OCI-LY3 (cell line): ENCODE data around the gene GRK1.

Experiments used
- H2AFZ ChIP-seq: fragments of 200-600, 300-600 bp; shearing (Covaris generic); 2 replicates; pipeline ENCODE4 v1.6.0; 2014; ENCODE audit warnings: antibody characterized with exemption, low read depth, low read length
- H3K27ac ChIP-seq: fragments of 200-600, 300-600 bp; sonication (generic); 2 replicates; pipeline ENCODE4 v1.5.1; 2014; ENCODE audit warnings: mild to moderate bottlenecking, low read length, moderate library complexity, mixed read lengths
- H3K27me3 ChIP-seq: fragments of 200-600, 300-600 bp; sonication (generic); 2 replicates; pipeline ENCODE4 v1.6.1; 2014; ENCODE audit warnings: low read depth, low read length, mixed read lengths
- H3K36me3 ChIP-seq: fragments of 200-600, 300-600 bp; sonication (generic); replicated peaks from 2 replicates; pipeline ENCODE3; 2014; ENCODE audit warnings: low read depth, low read length, mixed read lengths
- H3K4me1 ChIP-seq: fragments of 300-600, 200-600 bp; sonication (generic); 2 replicates; pipeline ENCODE4 v1.6.1; 2014; ENCODE audit warnings: low read length, mixed read lengths
- H3K4me2 ChIP-seq: fragments of 200-600, 300-600 bp; sonication (generic); 2 replicates; pipeline ENCODE4 v1.6.1; 2014; ENCODE audit warnings: low read length, mixed read lengths
- H3K4me3 ChIP-seq: fragments of 300-600, 200-600 bp; sonication (generic); 2 replicates; pipeline ENCODE4 v1.5.1; 2014; ENCODE audit warnings: antibody characterized with exemption, mild to moderate bottlenecking, low read length, moderate library complexity
- H3K79me2 ChIP-seq: fragments of 300-600, 200-600 bp; shearing (Covaris generic); 2 replicates; pipeline ENCODE4 v1.6.1; 2014; ENCODE audit warnings: mild to moderate bottlenecking, low read length, mixed read lengths
- H3K9ac ChIP-seq: fragments of 300-600, 200-600 bp; shearing (Covaris generic); 2 replicates; pipeline ENCODE4 v1.6.0; 2014; ENCODE audit warnings: mild to moderate bottlenecking, low read length, moderate library complexity
- H3K9me3 ChIP-seq: fragments of 200-600, 300-600 bp; shearing (Covaris generic); 2 replicates; pipeline ENCODE4 v1.6.1; 2014; ENCODE audit warnings: low read length, mixed read lengths; ENCODE audit not compliant: insufficient read depth
- H4K20me1 ChIP-seq: fragments of 200-600, 300-600 bp; sonication (generic); 2 replicates; pipeline ENCODE4 v1.6.1; 2016; ENCODE audit warnings: low read length, mixed read lengths; ENCODE audit not compliant: insufficient read depth
- EZH2phosphoT487 ChIP-seq: fragments of 200-600 bp; shearing (Covaris generic); IDR thresholded peaks from 2 replicates; pipeline ENCODE4 v1.6.1; 2018; ENCODE audit warnings: antibody characterized with exemption, mixed run types, low read depth
- TF ChIP-seq, protein P1 (sequence below): fragments of 200-600, 300-600 bp; sonication (generic); IDR thresholded peaks from 2 replicates; pipeline ENCODE4 v1.5.1; 2014; ENCODE audit warnings: antibody characterized with exemption, low read length, low read depth

The GRK1 gene

GRCh38 chr13:113669755-113670341, 2.8 kb downstream of the GRK1 start:
- H3K4me2 ChIP-seq = no peak overlapping the region
- H2AFZ ChIP-seq = no peak overlapping the region
- H4K20me1 ChIP-seq = no peaks in the 10 kb centered on the region
- no peaks in the 10 kb centered on the region for H3K36me3 ChIP-seq
- no peaks in the 10 kb centered on the region for H3K79me2 ChIP-seq
- H3K4me1 ChIP-seq = no peaks in the 10 kb centered on the region
- no peak overlapping the region for H3K4me3 ChIP-seq
- TF ChIP-seq, protein P1, sequence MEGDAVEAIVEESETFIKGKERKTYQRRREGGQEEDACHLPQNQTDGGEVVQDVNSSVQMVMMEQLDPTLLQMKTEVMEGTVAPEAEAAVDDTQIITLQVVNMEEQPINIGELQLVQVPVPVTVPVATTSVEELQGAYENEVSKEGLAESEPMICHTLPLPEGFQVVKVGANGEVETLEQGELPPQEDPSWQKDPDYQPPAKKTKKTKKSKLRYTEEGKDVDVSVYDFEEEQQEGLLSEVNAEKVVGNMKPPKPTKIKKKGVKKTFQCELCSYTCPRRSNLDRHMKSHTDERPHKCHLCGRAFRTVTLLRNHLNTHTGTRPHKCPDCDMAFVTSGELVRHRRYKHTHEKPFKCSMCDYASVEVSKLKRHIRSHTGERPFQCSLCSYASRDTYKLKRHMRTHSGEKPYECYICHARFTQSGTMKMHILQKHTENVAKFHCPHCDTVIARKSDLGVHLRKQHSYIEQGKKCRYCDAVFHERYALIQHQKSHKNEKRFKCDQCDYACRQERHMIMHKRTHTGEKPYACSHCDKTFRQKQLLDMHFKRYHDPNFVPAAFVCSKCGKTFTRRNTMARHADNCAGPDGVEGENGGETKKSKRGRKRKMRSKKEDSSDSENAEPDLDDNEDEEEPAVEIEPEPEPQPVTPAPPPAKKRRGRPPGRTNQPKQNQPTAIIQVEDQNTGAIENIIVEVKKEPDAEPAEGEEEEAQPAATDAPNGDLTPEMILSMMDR = no peak
- no peak for TF ChIP-seq EZH2phosphoT487
- no peak overlapping the region for H3K9ac ChIP-seq
- no peak overlapping the region for H3K27ac ChIP-seq
- no peaks in the 10 kb centered on the region for H3K27me3 ChIP-seq
- H3K9me3 ChIP-seq = no peaks in the 10 kb centered on the region

GRCh38 chr13:113670541-113670940, 3.5 kb downstream of the GRK1 start:
- H4K20me1 ChIP-seq = no peaks in the 10 kb centered on the region
- TF ChIP-seq EZH2phosphoT487 = no peak
- TF ChIP-seq, protein P1 = no peak
- no peak overlapping the region for H3K9ac ChIP-seq
- no peaks in the 10 kb centered on the region for H3K9me3 ChIP-seq
- H3K79me2 ChIP-seq = no peaks in the 10 kb centered on the region
- H3K27ac ChIP-seq = no peak overlapping the region
- H3K4me3 ChIP-seq = no peak overlapping the region
- no peak overlapping the region for H3K4me2 ChIP-seq
- no peaks in the 10 kb centered on the region for H3K4me1 ChIP-seq
- H3K36me3 ChIP-seq = no peaks in the 10 kb centered on the region
- no peaks in the 10 kb centered on the region for H3K27me3 ChIP-seq
- no peak overlapping the region for H2AFZ ChIP-seq

GRCh38 chr13:113671066-113672001, 4.3 kb downstream of the GRK1 start:
- Histone ChIP-seq H3K4me3 (no peak overlapping the region), H3K4me1 (no peaks in the 10 kb centered on the region), H3K9ac (no peak overlapping the region), H2AFZ (no peak overlapping the region), H4K20me1 (no peaks in the 10 kb centered on the region), H3K27me3 (no peaks in the 10 kb centered on the region), H3K27ac (no peak overlapping the region), H3K79me2 (no peaks in the 10 kb centered on the region), H3K4me2 (no peak overlapping the region), H3K36me3 (no peaks in the 10 kb centered on the region), H3K9me3 (no peaks in the 10 kb centered on the region)
- TF ChIP-seq, protein P1 = no peak
- TF ChIP-seq EZH2phosphoT487 = no peak

DNA sequence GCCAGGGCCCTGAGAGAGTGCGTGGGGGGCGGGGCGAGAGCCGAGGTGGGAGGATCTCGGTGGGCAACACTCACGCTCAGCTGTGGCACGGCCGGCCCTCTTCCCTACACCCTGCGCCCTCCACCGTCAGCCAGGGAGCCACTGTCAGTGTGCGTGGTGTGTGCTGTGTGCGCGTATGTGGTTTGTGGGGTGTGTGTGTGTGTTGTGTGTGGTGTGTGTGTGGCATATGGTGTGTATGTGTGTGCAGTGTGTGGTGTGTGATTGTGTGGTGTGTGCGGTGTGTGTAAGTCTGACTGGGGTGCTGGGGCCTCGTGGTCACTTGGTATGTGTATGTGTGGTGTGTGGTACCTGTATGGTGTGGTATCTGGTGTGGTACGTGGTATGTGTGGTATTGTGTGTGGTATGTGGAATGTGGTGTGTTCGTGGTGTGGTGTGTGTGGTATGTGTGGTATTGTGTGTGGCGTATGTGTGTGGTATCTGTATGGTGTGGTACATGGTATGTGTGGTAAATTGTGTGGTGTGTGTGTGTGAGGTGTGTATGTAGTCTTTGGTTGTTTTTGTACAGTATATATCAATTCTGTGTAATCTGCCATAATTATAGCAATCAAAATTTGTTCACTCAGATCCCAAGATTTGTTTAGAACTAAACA, 5.1 kb downstream of the GRK1 start:
- Histone ChIP-seq H3K27ac (no peak overlapping the region), H3K4me3 (no peak overlapping the region), H3K4me2 (no peak overlapping the region), H3K79me2 (no peaks in the 10 kb centered on the region), H2AFZ (no peak overlapping the region), H3K9me3 (no peaks in the 10 kb centered on the region), H3K36me3 (no peaks in the 10 kb centered on the region), H3K4me1 (no peaks in the 10 kb centered on the region), H4K20me1 (no peaks in the 10 kb centered on the region), H3K9ac (no peak overlapping the region), H3K27me3 (no peaks in the 10 kb centered on the region)
- TF ChIP-seq EZH2phosphoT487 = no peak
- TF ChIP-seq, protein P1 = no peak
